ENCODE data around the gene SART3.
"Not testable (repeated sequence)": the region's sequence is repeated elsewhere in the genome, so short reads cannot be mapped to it uniquely, and the experiment has no call there.

SART3 gene

GRCh38 chr12:108596854-108597558 lies 36.0 kb upstream of the SART3 start:
- no peak for DNase-seq (ENCODE audit: low read depth in 2 of 2)

GRCh38 chr12:108595711-108596647 lies 35.0 kb upstream of the SART3 start:
- no peak for DNase-seq (ENCODE audit: low read depth in 2 of 2)

GRCh38 chr12:108594960-108595710 lies 34.2 kb upstream of the SART3 start:
- DNase-seq (ENCODE audit: low read depth in 2 of 2): no peak

- DNase-seq (ENCODE audit: low read depth in 2 of 2): no peak
Measured at GRCh38 chr12:108594323-108594903, 33.4 kb upstream of the SART3 start.

- no peak for DNase-seq (ENCODE audit: low read depth in 2 of 2)
Measured at GRCh38 chr12:108592033-108592909, 31.3 kb upstream of the SART3 start.

GRCh38 chr12:108591267-108591980 lies 30.5 kb upstream of the SART3 start:
- DNase-seq (ENCODE audit: low read depth in 2 of 2): no peak

- not testable (repeated sequence) for DNase-seq (ENCODE audit: low read depth in 2 of 2)
Measured at GRCh38 chr12:108590463-108590862, 29.5 kb upstream of the SART3 start.

GRCh38 chr12:108589840-108590229 lies 28.9 kb upstream of the SART3 start:
- no peak for DNase-seq (ENCODE audit: low read depth in 2 of 2)

- no peak for DNase-seq (ENCODE audit: low read depth in 2 of 2)
Measured at GRCh38 chr12:108589028-108589839, 28.3 kb upstream of the SART3 start.

GRCh38 chr12:108587826-108588225 lies 26.9 kb upstream of the SART3 start:
- DNase-seq (ENCODE audit: low read depth in 2 of 2): no peak

- DNase-seq (ENCODE audit: low read depth in 2 of 2): no peak
Measured at GRCh38 chr12:108586306-108586705, 25.3 kb upstream of the SART3 start.

- no peak for DNase-seq (ENCODE audit: low read depth in 2 of 2)
Measured at GRCh38 chr12:108585864-108586263, 24.9 kb upstream of the SART3 start.

GRCh38 chr12:108584456-108585065 lies 23.6 kb upstream of the SART3 start:
- no peak for DNase-seq (ENCODE audit: low read depth in 2 of 2)

- no peak for DNase-seq (ENCODE audit: low read depth in 2 of 2)
Measured at GRCh38 chr12:108583991-108584390, 23.0 kb upstream of the SART3 start.

GRCh38 chr12:108582978-108583770 lies 22.2 kb upstream of the SART3 start:
- no peak for DNase-seq (ENCODE audit: low read depth in 2 of 2)

GRCh38 chr12:108582509-108582908 lies 21.5 kb upstream of the SART3 start:
- no peak for DNase-seq (ENCODE audit: low read depth in 2 of 2)

GRCh38 chr12:108581311-108582227 lies 20.6 kb upstream of the SART3 start:
- no peak for DNase-seq (ENCODE audit: low read depth in 2 of 2)
